IPS-20b (cell line): Measurements from ENCODE around the gene IFIT3.

Source experiments
- H3K27ac ChIP-seq: one replicate; pipeline ENCODE4 v1.5.1; 2013; ENCODE audit warnings: low read length
- H3K27me3 ChIP-seq: 2 replicates; pipeline ENCODE4 v1.6.1; 2013; ENCODE audit warnings: mild to moderate bottlenecking, low read length, inconsistent platforms; ENCODE audit not compliant: insufficient read depth
- H3K36me3 ChIP-seq: 2 replicates; pipeline ENCODE4 v1.6.1; 2013; ENCODE audit warnings: low read depth, mild to moderate bottlenecking, inconsistent platforms, low read length, moderate library complexity; ENCODE audit not compliant: insufficient read depth
- H3K4me1 ChIP-seq: 2 replicates; pipeline ENCODE4 v1.6.1; 2013; ENCODE audit warnings: mild to moderate bottlenecking, control low read depth, inconsistent platforms, low read length, moderate library complexity; ENCODE audit not compliant: insufficient read depth
- H3K4me3 ChIP-seq: 2 replicates; pipeline ENCODE4 v1.5.1; 2013; ENCODE audit warnings: mild to moderate bottlenecking, low read length, inconsistent platforms
- H3K9ac ChIP-seq: 2 replicates; pipeline ENCODE4 v1.6.1; 2013; ENCODE audit warnings: low read depth, mild to moderate bottlenecking, inconsistent platforms, low read length, moderate library complexity
- H3K9me3 ChIP-seq: 2 replicates; pipeline ENCODE4 v1.6.1; 2013; ENCODE audit warnings: mild to moderate bottlenecking, low read depth, low read length, inconsistent platforms; ENCODE audit not compliant: insufficient read depth

The IFIT3 gene

DNA sequence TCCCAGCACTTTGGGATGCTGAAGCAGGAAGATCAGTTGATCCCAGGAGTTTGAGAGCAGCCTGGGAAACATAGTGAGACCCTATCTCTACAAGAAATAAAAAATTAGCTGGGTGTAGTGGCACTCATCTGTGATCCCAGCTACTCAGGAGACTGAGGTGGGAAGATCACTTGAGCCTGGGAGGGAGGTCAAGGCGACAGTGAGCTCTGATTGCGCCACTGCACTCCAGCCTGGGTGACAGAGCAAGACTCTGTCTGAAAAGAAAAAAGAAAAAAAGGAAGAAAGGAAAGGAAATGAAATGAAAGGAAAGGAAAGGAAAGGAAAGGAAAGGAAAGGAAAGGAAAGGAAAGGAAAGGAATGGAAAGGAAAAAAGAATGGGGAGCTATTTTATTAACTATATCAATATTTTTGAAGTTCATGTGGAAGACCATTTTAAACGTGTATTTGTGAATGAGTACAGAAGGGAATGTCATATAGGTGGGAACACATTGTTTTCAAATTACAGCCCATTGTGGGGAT lies 33.0 kb upstream of the IFIT3 start:
- no peak overlapping the region for H3K4me3 ChIP-seq
- no peaks in the 10 kb centered on the region for H3K4me1 ChIP-seq
- no peaks in the 10 kb centered on the region for H3K27me3 ChIP-seq
- no peaks in the 10 kb centered on the region for H3K36me3 ChIP-seq
- no peak overlapping the region for H3K9ac ChIP-seq
- no peaks in the 10 kb centered on the region for H3K9me3 ChIP-seq
- no peak overlapping the region for H3K27ac ChIP-seq

DNA sequence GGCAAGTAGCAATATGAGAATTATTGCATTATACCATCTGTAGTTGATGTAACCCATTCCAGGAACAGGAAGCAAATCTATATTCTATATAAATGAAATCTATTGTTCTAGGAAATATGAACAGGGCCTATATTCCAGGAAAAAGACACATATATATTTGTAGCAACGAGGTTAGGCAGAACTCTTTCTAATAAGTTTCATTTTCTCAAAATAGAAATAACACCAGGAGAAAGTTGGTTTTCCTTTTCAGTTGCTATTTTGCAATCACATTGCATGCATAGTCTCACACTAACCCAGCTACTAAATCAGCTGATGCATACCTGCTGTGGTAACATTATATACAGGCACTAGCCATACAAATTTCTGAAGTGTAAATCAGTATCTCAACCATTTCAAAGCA lies 32.2 kb upstream of the IFIT3 start:
- Histone ChIP-seq H3K4me3 (no peak overlapping the region), H3K27ac (no peak overlapping the region)

DNA sequence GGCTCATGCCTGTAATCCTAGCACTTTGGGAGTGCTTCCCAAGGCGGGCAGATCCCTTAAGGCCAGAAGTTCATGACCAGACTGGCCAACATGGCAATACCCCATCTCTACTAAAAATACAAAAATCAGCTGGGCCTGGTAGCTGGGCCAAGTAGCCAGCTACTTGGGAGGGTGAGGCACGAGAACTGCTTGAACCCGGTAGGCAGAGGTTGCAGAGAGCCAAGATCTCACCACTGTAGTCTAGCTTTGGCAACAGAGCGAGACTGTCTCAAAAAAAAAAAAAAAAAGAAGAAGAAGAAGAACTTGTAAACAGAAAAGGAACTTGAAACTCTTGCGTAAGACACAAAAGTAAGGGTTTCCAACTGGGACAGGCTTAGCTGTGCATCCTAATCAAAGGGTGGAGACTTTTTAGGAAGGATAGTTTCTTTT lies 31.6 kb upstream of the IFIT3 start:
- H3K4me3 ChIP-seq: no peak overlapping the region
- H3K27me3 ChIP-seq: no peaks in the 10 kb centered on the region
- no peaks in the 10 kb centered on the region for H3K9me3 ChIP-seq
- H3K27ac ChIP-seq: no peak overlapping the region
- H3K36me3 ChIP-seq: no peaks in the 10 kb centered on the region
- H3K9ac ChIP-seq: no peak overlapping the region
- H3K4me1 ChIP-seq: 0 out of 2 replicates have a peak, but pooled peaks cover 2% of the 10 kb centered on the region

More for the DNA sequence above, 32.2 kb upstream of the IFIT3 start:
- no peaks in the 10 kb centered on the region for H3K9me3 ChIP-seq
- H3K9ac ChIP-seq: no peak overlapping the region
- H3K36me3 ChIP-seq: no peaks in the 10 kb centered on the region
- no peaks in the 10 kb centered on the region for H3K4me1 ChIP-seq
- H3K27me3 ChIP-seq: no peaks in the 10 kb centered on the region

DNA sequence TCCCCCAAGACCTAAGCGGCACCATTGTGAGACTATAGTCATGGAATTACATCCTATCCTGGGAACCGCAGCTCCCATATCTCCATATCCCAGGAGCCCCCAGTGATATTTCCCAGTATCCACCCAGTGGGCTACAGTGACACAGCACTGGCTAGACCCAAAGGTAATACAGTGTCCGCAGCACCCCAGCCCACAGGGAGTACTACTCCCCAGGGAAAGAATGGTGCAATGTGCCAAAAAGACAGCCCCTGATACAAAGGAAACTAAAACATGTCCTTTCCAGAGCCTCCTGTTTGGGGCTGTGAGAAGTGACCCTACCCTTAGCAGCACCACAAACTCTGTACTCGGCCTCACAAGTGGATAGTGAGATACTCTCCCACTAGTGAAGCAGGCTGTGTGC lies 30.4 kb upstream of the IFIT3 start:
- Histone ChIP-seq H3K9me3 (no peaks in the 10 kb centered on the region), H3K27me3 (no peaks in the 10 kb centered on the region), H3K36me3 (no peaks in the 10 kb centered on the region), H3K4me3 (no peak overlapping the region), H3K4me1 (peaks cover 7% of the 10 kb centered on the region; the same call in 1 of the 2 replicates), H3K27ac (no peak overlapping the region), H3K9ac (no peak overlapping the region)

DNA sequence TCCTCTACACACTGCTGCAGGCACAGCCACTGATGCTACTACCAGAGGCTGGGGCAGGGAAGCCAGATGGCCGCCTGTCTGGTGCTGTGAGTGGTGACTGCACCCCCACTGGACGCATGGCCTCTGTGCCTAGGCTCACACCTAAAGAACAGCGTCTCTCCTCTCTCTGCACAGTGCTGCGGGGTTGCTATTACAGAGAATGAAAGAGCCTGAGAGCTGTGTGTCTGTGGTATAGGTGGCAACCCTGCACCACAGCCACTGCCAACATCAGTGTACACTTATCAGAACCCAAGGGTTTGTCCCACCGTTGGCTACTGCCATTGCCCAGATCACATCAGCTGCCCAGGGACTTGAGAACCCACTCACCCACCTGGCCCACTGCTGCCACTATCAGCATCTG lies 30.0 kb upstream of the IFIT3 start:
- Histone ChIP-seq H3K27me3 (no peaks in the 10 kb centered on the region), H3K4me1 (peaks cover 9% of the 10 kb centered on the region; the same call in 1 of the 2 replicates), H3K36me3 (no peaks in the 10 kb centered on the region), H3K27ac (no peak overlapping the region), H3K4me3 (no peak overlapping the region), H3K9me3 (no peaks in the 10 kb centered on the region), H3K9ac (no peak overlapping the region)

DNA sequence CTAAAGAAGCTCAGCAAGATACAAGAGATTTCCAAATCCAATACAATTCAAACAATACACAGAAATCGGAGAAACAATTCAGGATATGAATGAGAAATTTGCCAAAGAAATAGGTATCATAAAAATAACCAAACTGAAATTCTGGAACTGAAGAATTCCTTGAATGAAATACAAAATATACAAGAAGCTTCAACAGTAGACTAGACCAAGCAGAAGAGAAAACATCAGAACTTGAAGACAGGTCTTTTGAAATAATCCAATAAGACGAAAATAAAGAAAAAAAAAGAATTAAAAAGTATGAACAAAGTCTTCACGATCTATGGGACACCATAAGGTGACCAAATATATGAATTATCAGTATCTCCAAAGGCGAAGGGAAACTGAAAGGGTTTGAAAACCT lies 28.8 kb upstream of the IFIT3 start:
- Histone ChIP-seq H3K27me3 (no peaks in the 10 kb centered on the region), H3K9ac (no peak overlapping the region), H3K4me3 (no peak overlapping the region), H3K27ac (no peak overlapping the region), H3K36me3 (no peaks in the 10 kb centered on the region), H3K9me3 (no peaks in the 10 kb centered on the region), H3K4me1 (peaks cover 9% of the 10 kb centered on the region; the same call in 1 of the 2 replicates)

DNA sequence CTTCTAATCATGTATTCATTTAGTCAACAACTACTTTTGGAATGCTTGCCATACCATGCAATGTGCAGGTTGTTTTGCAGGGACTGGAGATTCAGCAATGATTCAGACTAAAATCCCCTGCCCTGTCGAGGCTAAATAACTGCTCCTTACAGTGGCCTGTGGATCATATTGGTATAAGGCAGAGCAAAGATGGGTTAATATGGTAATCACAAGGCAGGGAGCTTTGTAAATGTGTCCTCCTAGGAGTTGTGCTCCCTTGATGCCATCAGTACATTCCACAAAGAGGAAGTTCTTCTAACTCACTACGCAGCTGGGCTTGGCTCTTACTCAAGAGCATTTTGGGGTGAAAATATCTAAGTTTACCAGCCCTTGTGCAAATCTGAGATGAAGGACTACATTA lies 26.6 kb upstream of the IFIT3 start:
- H3K27ac ChIP-seq: no peak overlapping the region
- H3K36me3 ChIP-seq: no peaks in the 10 kb centered on the region
- no peak overlapping the region for H3K9ac ChIP-seq
- H3K9me3 ChIP-seq: no peaks in the 10 kb centered on the region
- H3K4me3 ChIP-seq: no peak overlapping the region
- H3K4me1 ChIP-seq: peaks cover 9% of the 10 kb centered on the region; the same call in 1 of the 2 replicates
- no peaks in the 10 kb centered on the region for H3K27me3 ChIP-seq

DNA sequence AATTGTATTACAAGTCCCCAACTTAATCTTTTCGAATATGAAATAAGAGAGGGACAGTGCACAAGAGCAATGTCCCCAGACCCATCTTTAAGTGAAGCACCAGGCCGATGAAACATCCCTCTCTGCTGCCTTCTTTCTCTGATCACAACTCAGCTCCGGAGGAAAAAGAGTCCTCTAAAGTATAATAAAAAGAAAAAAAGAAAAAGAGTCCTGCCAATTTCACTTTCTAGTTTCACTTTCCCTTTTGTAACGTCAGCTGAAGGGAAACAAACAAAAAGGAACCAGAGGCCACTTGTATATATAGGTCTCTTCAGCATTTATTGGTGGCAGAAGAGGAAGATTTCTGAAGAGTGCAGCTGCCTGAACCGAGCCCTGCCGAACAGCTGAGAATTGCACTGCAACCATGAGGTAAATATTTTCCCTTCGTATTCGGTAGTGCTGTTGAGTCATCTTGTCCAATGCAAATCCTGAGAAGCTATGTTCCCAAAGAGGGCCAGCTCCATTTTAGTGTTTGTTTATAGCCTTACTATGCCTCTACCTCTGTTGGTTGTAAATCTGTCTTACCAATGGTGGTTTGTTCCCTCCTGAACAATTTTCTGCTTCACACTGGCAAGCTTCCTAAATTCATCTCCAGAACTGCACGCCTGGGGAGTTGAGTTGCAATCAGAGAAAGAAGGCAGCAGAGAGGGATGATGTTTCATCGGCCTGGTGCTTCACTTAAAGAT lies 25.9 kb upstream of the IFIT3 start, which contains the start of gene IFIT2:
TSS of gene IFIT2 (plus strand) at position 326 of the 725 bp plus-strand sequence. CDS start at position 404, 78 bp downstream.
- H3K4me1 ChIP-seq: peaks cover 9% of the 10 kb centered on the region; the same call in 1 of the 2 replicates

DNA sequence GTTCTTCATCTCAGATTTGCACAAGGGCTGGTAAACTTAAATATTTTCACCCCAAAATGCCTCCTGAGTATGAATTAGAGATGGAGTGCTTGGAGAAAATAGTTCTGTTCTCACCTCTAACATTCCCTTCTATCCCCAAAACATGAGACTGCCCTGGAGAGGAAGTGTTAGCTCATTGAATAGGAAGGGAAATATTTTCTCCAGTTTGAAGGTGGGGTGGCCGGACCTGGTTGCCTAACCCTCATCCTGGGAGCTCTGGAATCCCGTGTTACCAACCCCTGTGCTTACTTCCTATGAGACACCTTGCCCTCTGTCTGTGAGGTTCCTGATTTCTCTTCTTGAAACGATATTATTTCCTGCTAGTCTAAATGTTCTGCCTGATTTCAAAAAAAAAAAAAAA lies 25.2 kb upstream of the IFIT3 start:
- H3K4me1 ChIP-seq: peaks cover 9% of the 10 kb centered on the region; the same call in 1 of the 2 replicates
- no peaks in the 10 kb centered on the region for H3K36me3 ChIP-seq
- H3K9me3 ChIP-seq: no peaks in the 10 kb centered on the region
- no peak overlapping the region for H3K4me3 ChIP-seq
- H3K9ac ChIP-seq: no peak overlapping the region
- H3K27me3 ChIP-seq: no peaks in the 10 kb centered on the region
- no peak overlapping the region for H3K27ac ChIP-seq

More for the DNA sequence above, 25.9 kb upstream of the IFIT3 start, which contains the start of gene IFIT2:
- no peak within 1 kb of the TSS for H3K27ac ChIP-seq
- H3K9ac ChIP-seq: no peak within 1 kb of the TSS
- H3K4me3 ChIP-seq: no peak within 1 kb of the TSS
- H3K9me3 ChIP-seq: no peaks in the 10 kb centered on the region
- H3K36me3 ChIP-seq: no peaks in the 10 kb centered on the region
- no peaks in the 10 kb centered on the region for H3K27me3 ChIP-seq

DNA sequence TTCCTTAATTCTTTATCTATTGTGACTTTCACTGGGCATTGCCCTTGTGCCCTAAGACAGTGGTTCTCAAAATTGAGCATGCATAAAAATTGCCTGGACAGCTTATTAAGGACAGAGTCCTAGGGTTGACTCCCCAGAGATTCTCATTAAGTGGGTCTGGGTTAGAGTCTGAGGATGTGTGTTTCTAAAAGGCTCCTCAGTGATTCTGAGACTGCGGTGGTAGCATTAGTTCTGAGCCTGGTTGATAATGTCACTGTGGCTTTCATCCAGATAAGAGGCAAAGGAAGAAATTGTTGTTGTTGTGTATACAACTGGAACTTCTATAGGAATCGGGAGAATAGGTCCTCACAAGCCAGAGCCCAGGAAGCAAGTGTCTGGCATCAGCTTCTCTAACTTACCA lies 24.6 kb upstream of the IFIT3 start:
- H3K27me3 ChIP-seq: no peaks in the 10 kb centered on the region
- no peak overlapping the region for H3K27ac ChIP-seq
- H3K9me3 ChIP-seq: no peaks in the 10 kb centered on the region
- H3K4me1 ChIP-seq: peaks cover 9% of the 10 kb centered on the region; the same call in 1 of the 2 replicates
- H3K9ac ChIP-seq: no peak overlapping the region
- H3K4me3 ChIP-seq: no peak overlapping the region
- no peaks in the 10 kb centered on the region for H3K36me3 ChIP-seq

DNA sequence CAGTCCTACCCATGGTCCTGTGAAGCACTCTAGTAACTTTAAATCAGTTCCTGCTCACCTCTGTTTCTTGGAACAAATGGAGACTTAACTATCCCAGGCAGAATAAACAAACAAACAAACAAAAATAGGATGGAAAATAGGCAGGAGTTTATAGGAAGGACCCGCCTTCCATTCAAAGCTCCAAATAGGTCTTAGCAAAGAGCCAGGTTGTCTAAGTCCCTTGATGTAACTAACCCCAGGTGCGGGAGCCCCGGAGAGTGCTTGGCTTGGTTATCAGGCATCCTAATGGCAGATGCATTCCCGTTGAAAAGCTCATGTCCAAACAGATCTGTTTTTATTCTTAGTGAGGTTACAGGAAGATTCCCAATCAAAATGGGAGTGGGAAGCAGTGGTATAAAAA lies 23.8 kb upstream of the IFIT3 start:
- Histone ChIP-seq H3K4me3 (no peak overlapping the region), H3K36me3 (no peaks in the 10 kb centered on the region), H3K27ac (no peak overlapping the region), H3K9ac (no peak overlapping the region), H3K27me3 (no peaks in the 10 kb centered on the region), H3K4me1 (peaks cover 9% of the 10 kb centered on the region; the same call in 1 of the 2 replicates), H3K9me3 (no peaks in the 10 kb centered on the region)

DNA sequence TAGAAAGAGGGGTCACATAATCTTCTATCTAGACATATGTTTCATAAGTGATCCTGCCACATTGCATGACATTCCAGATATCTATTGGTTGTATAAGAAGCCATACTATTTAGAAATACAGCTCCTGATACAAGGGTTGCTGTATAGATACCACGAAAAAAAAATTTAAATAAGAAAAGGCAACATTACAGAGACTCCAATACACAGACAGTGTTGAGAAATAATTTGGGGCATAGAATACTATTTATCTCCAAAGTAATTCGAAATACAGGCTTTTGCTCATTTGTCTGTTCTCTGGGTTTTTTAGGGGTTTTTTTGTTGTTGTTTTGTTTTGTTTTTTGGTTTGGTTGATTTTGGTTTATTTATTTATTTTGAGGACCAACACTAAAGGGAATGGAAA lies 23.4 kb upstream of the IFIT3 start:
- Histone ChIP-seq H3K27ac (no peak overlapping the region), H3K36me3 (no peaks in the 10 kb centered on the region), H3K4me3 (no peak overlapping the region), H3K9me3 (no peaks in the 10 kb centered on the region), H3K9ac (no peak overlapping the region), H3K27me3 (no peaks in the 10 kb centered on the region), H3K4me1 (peaks cover 9% of the 10 kb centered on the region; the same call in 1 of the 2 replicates)
